GM18505 (cell line): ENCODE measurements around the gene ARL8A.
"Not testable (repeated sequence)": the region's sequence is repeated elsewhere in the genome, so short reads cannot be mapped to it uniquely, and the experiment has no call there.

ENCODE experiments used
- ATAC-seq: cut with Tn5 transposase; IDR thresholded peaks from one replicate; pipeline ENCODE4 v1.9.1; 2021; ENCODE audit not compliant: unreplicated experiment
- POLR2A ChIP-seq: IDR thresholded peaks from 4 replicates; pipeline ENCODE4 v1.6.1; 2011; ENCODE audit warnings: borderline replicate concordance; ENCODE audit not compliant: insufficient read depth, insufficient read length; ENCODE audit errors: extremely low read depth

The ARL8A gene

GRCh38 chr1:202116287-202116686 lies 28.2 kb downstream of the ARL8A start:
- no peak for TF ChIP-seq POLR2A
- ATAC-seq, result no peak

- no peak for TF ChIP-seq POLR2A
- ATAC-seq, result no peak
Observed at GRCh38 chr1:202113690-202114300, 30.7 kb downstream of the ARL8A start.

GRCh38 chr1:202112859-202113689 lies 31.5 kb downstream of the ARL8A start:
- TF ChIP-seq POLR2A, result no peak
- ATAC-seq, result no peak

GRCh38 chr1:202111589-202111988 lies 32.9 kb downstream of the ARL8A start:
- not testable (repeated sequence) for ATAC-seq

- ATAC-seq, result no peak
Observed at GRCh38 chr1:202110977-202111376, 33.6 kb downstream of the ARL8A start.

GRCh38 chr1:202107801-202108731 lies 36.5 kb downstream of the ARL8A start:
- no peak for TF ChIP-seq POLR2A

More at GRCh38 chr1:202110977-202111376, 33.6 kb downstream of the ARL8A start:
- TF ChIP-seq POLR2A, result no peak

GRCh38 chr1:202107321-202107761 lies 37.2 kb downstream of the ARL8A start:
- no peak for TF ChIP-seq POLR2A
- no peak for ATAC-seq

More at GRCh38 chr1:202107801-202108731, 36.5 kb downstream of the ARL8A start:
- no peak for ATAC-seq

- ATAC-seq, result no peak
Observed at GRCh38 chr1:202106340-202107254, 37.9 kb downstream of the ARL8A start.

GRCh38 chr1:202105571-202106339 lies 38.8 kb downstream of the ARL8A start:
- no peak for TF ChIP-seq POLR2A
- no peak for ATAC-seq

More at GRCh38 chr1:202106340-202107254, 37.9 kb downstream of the ARL8A start:
- TF ChIP-seq POLR2A, result no peak

GRCh38 chr1:202104073-202104472 lies 40.5 kb downstream of the ARL8A start:
- no peak for ATAC-seq
- no peak for TF ChIP-seq POLR2A

GRCh38 chr1:202101184-202101583 lies 43.4 kb downstream of the ARL8A start:
- no peak for ATAC-seq
- no peak for TF ChIP-seq POLR2A

GRCh38 chr1:202093858-202094257 lies 50.7 kb downstream of the ARL8A start:
- ATAC-seq, result no peak
- no peak for TF ChIP-seq POLR2A

GRCh38 chr1:202090994-202091393 lies 53.5 kb downstream of the ARL8A start:
- no peak for TF ChIP-seq POLR2A
- ATAC-seq, result no peak
